ENCODE data around the gene TRPM1. TPM values are rescaled to one million over a fixed set of nuclear protein-coding genes. Genes with fewer than 3 reads are reported as not detected.
A peak's percentile ranks its signal among the peaks of the same experiment; 100 is the strongest.

The TRPM1 gene
- total and polyA plus RNA-seq, 7 donors = 0.03 TPM; not detected in 6

DNA sequence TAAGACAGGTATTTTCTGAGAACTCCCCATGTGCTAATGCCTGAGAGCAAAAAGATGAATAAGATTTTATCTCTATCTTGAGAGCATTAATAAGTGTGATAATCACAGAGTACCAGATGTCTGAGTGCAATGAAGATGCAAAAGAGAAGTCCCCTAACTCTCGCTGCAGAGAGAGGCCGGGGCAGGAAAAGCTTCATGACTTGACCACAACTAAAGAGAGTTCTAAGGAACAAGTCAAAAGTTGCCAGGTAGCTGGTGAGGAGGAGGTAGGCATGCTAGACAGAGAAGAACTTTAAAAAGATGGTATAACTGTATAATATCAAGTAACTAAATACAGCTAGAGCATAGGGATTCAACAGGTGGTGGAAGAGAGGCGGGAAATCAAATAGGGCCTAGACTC lies 138.9 kb downstream of the TRPM1 start:
- Histone ChIP-seq H3K9me3 (no peaks in the 10 kb centered on the region), H3K27me3 (ENCODE audit: insufficient read depth in 3 of 3, low read length in 2 of 3) (no peaks in the 10 kb centered on the region), H3K4me3 (no peak overlapping the region), H3K4me1 (peaks cover 24% of the 10 kb centered on the region), H3K36me3 (ENCODE audit: insufficient read depth in 1 of 2, low read depth in 1 of 2) (peaks cover 8 to 71% of the 10 kb centered on the region in 2 donors), H3K27ac (peak overlapping the region; percentile 94)
- TF ChIP-seq, protein P1, sequence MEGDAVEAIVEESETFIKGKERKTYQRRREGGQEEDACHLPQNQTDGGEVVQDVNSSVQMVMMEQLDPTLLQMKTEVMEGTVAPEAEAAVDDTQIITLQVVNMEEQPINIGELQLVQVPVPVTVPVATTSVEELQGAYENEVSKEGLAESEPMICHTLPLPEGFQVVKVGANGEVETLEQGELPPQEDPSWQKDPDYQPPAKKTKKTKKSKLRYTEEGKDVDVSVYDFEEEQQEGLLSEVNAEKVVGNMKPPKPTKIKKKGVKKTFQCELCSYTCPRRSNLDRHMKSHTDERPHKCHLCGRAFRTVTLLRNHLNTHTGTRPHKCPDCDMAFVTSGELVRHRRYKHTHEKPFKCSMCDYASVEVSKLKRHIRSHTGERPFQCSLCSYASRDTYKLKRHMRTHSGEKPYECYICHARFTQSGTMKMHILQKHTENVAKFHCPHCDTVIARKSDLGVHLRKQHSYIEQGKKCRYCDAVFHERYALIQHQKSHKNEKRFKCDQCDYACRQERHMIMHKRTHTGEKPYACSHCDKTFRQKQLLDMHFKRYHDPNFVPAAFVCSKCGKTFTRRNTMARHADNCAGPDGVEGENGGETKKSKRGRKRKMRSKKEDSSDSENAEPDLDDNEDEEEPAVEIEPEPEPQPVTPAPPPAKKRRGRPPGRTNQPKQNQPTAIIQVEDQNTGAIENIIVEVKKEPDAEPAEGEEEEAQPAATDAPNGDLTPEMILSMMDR (IDR thresholded peaks at IDR 0.05) = no peak
- DNase-seq = no peak
- intact Hi-C loops (cut with DNase I) = loop anchor here in 1 of 2 donors (5.0 to 10.0 kb wide), 3 partner anchors 40 to 382 kb away; partner anchors contain the start of gene FAN1
- ATAC-seq = no peak
- 73 to 96% (median 81%) methylated on average over 3 of the region's 3 CpGs for WGBS, 3 donors

DNA sequence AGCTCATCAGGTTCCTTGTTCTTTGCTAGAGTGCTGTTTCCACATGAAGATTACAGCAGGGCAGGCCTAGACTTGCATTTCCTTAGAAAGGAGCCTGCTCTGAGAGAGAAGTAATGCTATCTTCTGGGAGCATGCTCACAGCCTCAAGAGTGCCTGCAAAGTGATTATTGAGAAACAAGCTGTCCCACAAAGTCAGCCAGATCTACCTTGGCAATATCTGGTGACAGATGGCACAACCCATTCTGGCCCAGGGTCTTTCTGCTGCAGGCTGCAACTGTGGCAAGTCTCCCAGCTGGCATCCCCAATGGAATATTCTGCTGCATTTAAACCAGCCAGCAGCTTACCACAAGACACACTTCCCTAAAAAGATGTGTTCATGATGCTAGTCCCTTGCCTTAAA lies 139.4 kb downstream of the TRPM1 start:
- peak; percentile 80 to 84 (median 81) for ATAC-seq
- Histone ChIP-seq H3K4me3 (no peak overlapping the region), H3K4me1 (peaks cover 24% of the 10 kb centered on the region), H3K27me3 (ENCODE audit: insufficient read depth in 3 of 3, low read length in 2 of 3) (no peaks in the 10 kb centered on the region), H3K9me3 (no peaks in the 10 kb centered on the region), H3K27ac (peak overlapping the region; percentile 94), H3K36me3 (ENCODE audit: insufficient read depth in 1 of 2, low read depth in 1 of 2) (peaks cover 8 to 71% of the 10 kb centered on the region in 2 donors)
- TF ChIP-seq, protein P1 (IDR thresholded peaks at IDR 0.05) = no peak
- DNase-seq = peak in 1 of 2 donors; percentile 75
- intact Hi-C loops (cut with DNase I) = loop anchor here in 1 of 2 donors (5.0 to 10.0 kb wide), 3 partner anchors 40 to 383 kb away; partner anchors contain the start of gene FAN1

DNA sequence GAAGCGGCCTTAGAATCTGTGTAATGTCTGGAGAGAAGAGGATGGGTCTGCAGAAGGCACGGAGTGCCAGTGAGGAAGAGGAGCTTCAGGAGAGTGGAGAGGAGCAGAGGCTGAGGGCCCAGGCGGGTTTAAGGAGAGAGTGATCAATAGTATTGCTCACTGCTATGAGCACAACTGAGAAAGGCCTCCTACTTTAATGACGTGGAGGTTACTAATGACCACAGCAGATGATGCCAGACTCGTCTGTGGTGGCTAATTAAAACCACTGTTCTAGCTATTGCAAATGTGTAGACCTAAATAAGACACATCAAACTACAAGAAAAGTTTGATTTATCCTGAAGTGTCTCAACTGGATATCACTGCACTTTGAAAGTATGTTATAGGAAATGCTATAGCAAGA lies 143.3 kb downstream of the TRPM1 start:
- 87 to 89% (median 89%) methylated on average over 5 of the region's 5 CpGs for WGBS, 3 donors
- TF ChIP-seq, protein P1 (IDR thresholded peaks at IDR 0.05) = no peak
- Histone ChIP-seq H3K4me3 (no peak overlapping the region), H3K36me3 (ENCODE audit: insufficient read depth in 1 of 2, low read depth in 1 of 2) (peaks cover 12 to 63% of the 10 kb centered on the region in 2 donors), H3K9me3 (no peaks in the 10 kb centered on the region), H3K4me1 (peaks cover 42% of the 10 kb centered on the region), H3K27ac (no peak overlapping the region), H3K27me3 (ENCODE audit: insufficient read depth in 3 of 3, low read length in 2 of 3) (no peaks in the 10 kb centered on the region)
- no peak for ATAC-seq
- intact Hi-C loops (cut with DNase I) = loop anchor here in 1 of 2 donors (5.0 kb wide), 1 partner anchor 34 kb away; the partner anchor contains the start of gene MTMR10
- no peak for DNase-seq

DNA sequence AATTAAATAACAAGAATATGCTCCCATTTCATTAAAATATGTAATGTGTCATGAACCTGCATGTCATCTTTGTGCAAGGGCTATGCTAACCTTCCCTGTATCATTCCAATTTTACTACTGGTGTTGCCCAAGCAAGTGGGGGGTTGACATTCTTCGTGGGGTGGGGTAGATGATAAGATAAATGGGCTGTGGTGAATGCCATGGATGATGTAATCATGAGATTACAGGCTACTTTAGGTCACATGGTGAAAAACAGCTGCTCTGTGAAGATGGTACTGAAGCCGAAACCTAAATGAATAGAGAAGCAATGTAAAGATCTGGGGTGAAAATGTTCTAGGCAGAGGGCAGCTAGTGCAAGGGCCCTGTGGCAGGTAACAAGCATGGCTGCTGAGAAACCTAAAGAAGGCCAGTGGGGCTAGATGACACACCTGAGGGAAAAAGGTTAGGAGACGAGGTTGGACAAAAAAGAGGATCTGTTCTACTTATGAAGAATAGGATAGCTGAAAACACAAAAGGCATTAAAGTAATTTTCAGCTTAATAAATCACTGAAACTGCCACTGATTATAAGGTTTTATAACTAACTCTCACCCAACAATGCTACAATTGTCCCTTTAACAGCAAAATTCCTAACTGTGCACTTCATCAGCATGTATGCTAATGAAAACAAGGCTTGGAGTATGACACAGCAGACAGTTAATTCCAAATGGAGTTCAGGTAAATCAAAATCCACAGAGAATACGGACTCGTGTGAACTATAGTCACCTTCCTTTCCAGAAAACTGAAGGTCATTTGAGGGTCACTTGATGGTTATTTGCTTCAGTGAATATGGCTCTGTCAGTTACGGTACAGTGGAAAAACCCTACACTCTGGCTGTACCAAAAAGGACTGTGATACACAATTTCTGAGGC lies 145.1 kb downstream of the TRPM1 start:
- H3K9me3 ChIP-seq = no peaks in the 10 kb centered on the region
- 73 to 83% (median 78%) methylated on average over 6 of the region's 6 CpGs for whole genome bisulfite sequencing, 3 donors
- no peak overlapping the region for H3K4me3 ChIP-seq
- H3K27me3 ChIP-seq (ENCODE audit: insufficient read depth in 3 of 3, low read length in 2 of 3) = no peaks in the 10 kb centered on the region
- no peak for DNase-seq
- H3K27ac ChIP-seq = peak overlapping the region; percentile 11
- peaks cover 32% of the 10 kb centered on the region for H3K4me1 ChIP-seq
- ATAC-seq = no peak
- H3K36me3 ChIP-seq (ENCODE audit: insufficient read depth in 1 of 2, low read depth in 1 of 2) = peaks cover 14 to 81% of the 10 kb centered on the region in 2 donors
- TF ChIP-seq, protein P1 (IDR thresholded peaks at IDR 0.05) = no peak
- intact Hi-C loops (cut with DNase I) = loop anchor here in 1 of 2 donors (5.0 kb wide), 1 partner anchor 36 kb away; the partner anchor contains the start of gene MTMR10
